HG02943 (cell line): ENCODE measurements around the gene CBX6.
A peak's percentile ranks its signal among the peaks of the same experiment; 100 is the strongest.

Source experiments
- ATAC-seq: cut with Tn5 transposase; IDR thresholded peaks from one replicate; pipeline ENCODE4 v1.9.1; 2021; ENCODE audit warnings: mild to moderate bottlenecking, low read depth, moderate library complexity; ENCODE audit not compliant: unreplicated experiment

The CBX6 gene

DNA sequence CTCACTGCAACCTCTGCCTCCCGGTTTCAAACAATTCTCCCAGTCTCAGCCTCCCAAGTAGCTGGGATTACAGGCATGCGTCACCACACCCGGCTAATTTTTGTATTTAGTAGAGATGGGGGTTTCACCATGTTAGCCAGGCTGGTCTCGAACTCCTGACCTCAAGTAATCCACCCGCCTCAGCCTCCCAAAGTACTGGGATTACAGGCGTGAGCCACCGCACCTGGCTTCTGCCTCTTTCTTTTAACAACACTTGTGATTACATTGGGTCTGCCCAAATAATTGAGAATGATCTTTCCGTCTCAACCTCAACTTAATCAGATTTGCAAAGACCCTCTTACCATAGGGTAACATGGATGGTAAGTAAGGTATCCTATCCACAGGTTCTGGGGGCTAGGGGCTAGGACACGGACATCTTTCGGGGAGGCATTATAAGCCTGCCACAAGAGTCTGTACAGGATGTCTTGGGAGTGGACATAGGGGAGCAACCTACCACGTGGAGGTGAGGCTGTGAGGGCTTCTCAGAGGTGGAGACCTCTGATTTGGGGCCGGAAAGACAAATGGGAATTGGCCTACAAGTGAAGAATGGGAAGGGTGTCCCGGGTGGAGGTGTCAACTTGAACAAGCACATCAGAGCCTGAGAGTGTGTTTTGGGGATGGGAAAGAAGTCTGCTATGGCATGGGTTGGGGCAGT lies 2.7 kb upstream of the CBX6 start:
- ATAC-seq, result no peak

DNA sequence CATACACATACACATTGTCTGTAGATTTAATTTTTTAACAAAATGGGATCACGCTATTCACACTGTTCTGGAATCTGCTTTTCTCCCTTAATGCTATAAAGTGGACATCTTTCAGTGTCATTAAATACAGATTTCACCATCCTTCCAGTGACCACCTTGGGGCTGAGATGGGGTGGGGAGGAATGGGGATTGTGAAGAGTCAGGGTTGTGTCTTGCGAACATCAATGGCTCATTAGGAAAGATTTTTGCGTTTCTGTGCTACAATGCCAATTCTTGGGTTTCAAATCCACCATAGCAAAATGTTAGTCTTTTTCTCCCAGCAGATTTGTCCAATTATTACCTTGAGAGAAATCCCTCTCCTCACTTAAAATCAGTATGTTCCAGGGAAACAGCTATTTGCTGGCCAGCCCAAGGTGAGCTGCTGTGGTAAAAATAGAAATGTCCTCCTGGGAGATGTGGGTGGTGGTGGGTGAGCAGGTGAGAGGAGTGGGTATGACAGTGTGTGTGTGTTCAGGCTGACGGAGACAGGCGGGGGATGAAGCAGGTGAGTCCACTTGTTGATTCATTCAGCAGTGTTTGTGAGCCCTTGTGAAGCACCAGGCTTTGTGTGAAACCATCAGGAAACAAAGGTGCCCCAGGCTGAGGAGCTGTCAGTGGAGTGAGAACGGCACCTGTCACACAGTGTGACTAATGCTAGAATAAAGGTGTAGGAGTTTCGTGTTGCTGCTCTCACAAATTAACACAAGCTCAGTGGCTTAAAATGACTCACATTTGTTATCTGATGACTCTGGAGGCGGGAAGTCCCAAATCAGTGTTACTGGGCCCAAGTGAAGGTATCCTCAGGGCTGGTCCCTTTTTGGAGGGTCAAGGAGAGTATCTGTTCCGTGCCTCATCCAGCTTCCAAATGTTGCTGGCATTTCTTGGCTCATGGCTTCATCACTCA lies 1.7 kb upstream of the CBX6 start:
- ATAC-seq, result no peak

DNA sequence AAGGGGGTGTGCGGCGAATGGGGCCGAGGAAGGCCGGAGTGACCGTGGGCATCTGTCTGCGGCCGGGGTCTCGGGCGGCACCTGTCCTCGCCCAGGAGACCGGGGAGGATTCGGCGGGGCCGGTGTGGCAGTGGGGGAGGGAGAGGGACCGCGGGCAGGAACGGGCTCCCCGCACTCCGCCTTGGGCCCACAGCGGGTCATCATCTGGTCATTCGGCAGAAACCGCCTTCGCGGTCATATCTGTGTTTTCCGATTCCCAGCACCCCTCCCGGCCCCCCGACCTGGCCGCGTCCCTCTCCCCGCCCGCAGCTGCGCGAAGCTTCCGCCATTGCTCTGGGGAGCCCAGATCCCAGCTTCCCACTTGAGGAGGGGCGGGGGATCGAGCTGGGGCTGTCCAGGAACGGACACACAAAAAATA lies 824 bp upstream of the CBX6 start:
- no peak for ATAC-seq

DNA sequence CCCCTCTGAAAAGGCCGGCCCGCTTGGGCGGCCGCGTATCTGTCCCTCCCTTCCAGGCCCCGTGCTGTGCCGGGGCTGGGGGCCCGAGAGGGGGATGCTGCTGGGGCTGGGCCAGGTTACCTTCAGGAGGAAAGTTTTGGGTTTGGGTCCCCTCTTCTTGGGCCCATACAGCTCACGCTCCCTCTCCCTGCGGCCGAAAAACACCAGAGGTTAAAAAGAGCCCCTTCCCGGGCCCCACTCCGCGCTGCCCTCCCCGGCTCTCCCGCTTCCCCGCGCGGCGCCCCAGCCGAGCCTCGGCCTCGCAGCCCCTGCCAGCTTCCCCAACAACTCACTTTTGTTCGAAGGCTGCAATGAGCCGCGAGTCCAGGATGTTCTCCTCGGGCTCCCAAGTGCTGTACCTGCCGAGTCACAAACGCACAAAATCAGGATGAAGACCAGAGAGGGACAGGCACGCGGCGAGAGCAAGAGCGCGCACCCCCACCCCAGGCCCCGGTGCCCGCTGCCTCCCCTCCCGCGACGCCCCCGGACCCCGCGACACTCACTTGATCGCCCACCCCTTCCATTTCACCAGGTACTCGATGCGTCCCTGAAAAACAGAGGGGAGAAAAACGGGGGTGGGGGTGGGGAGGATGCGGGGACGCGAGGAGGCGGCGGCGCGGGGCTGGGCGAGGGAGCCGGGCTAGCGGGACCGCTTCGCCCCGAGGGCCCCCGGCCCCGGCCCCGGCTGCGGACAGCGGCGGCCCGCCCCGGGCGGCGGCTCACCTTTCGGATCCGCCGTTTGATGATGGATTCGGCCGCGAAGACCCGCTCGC lies 450 bp downstream of the CBX6 start:
- ATAC-seq, result peak; percentile 23

DNA sequence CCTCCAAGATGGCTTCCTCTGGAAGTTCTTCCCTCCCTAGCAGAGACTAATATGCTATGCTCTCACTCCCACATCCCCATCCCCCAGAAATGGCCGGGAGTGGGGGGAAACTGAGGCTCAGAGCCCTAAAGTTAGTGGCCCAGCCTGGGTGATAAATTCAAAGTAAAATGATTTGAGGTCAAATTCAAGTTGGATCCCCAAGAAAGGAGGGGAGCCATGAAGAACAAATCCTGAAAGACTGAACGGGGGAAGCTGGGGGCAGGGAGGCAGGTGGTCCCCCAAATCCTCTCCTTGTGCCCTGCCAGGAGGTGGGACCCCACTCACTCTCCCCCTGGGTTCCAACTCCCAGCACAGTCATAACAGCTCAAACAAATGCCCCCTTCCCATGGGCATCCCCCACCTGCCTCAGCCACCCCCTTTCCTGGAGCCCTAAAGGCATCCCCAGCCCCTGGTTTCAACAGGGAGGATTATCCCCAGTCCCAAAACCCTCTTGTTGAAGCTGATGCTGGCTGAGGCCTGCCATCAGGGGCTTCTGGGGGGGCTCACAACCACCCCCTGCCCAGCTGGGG lies 1.1 kb downstream of the CBX6 start:
- no peak for ATAC-seq

DNA sequence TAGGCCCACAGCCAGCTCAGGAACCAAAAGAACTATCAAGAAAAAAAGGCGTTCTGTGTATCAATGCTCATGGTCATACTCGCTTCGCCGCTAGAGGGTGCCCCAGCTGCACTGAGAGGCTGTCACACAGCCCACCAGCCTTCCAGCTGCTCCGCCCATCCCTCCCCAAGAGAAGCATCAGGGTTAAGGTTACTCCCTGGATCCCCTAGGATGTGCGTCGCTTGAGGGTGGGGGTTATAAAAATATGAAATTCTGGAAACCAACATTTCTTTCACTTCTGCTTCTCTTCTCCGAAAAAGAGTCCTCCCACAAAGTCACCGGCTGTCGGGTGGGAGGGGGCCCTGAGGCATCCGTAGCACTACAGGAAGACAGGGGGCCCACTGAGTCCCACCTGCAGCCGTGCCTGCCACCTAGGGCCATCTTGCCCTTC lies 1.7 kb downstream of the CBX6 start:
- no peak for ATAC-seq

GRCh38 chr22:38869663-38870062 lies 2.4 kb downstream of the CBX6 start:
- ATAC-seq, result no peak

GRCh38 chr22:38868886-38869381 lies 3.1 kb downstream of the CBX6 start:
- no peak for ATAC-seq

DNA sequence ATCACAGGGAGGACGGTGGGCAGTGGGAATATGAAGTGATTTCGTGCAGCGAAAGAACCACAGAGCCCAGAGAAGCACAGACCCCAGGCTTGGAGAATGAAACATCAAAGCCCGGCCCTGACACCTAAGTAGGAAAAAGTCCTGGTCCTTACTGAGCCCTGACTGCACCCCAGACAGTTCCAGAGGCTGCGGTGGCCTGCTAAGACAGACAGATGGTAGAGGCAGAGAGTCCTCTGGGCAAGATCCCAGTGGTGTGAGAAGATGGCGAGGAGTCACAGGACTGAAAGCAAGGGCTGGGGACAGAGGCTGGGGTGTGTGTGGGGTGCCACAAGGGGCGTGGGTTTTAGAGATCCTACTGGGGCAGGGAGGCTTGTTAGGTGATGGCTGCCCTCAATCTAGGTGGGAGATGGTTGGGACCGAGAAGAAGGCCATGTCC lies 3.7 kb downstream of the CBX6 start:
- ATAC-seq, result no peak

- no peak for ATAC-seq
Measured at GRCh38 chr22:38867471-38868285, 4.3 kb downstream of the CBX6 start.

DNA sequence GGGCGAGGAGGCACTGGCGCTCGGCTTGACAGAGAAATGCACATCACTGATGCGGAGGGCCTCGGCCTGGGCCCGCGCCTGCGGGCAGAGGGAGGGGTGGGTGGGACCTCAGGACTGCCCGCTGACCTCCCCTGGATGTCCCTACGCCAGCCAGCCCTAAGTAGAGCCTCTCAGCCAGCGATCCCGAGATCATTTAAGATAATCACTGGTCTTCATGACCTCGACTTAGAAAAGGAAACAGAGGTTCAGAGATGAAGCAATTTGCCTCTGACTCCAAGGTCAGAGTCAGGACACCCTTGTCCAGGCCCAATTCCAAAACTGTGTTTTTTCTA lies 4.9 kb downstream of the CBX6 start:
- no peak for ATAC-seq

GRCh38 chr22:38866399-38867123 lies 5.5 kb downstream of the CBX6 start:
- no peak for ATAC-seq

GRCh38 chr22:38866024-38866398 lies 6.0 kb downstream of the CBX6 start:
- no peak for ATAC-seq

GRCh38 chr22:38865201-38866023 lies 6.6 kb downstream of the CBX6 start:
- no peak for ATAC-seq

- ATAC-seq, result no peak
Measured at GRCh38 chr22:38864361-38865191, 7.4 kb downstream of the CBX6 start.

DNA sequence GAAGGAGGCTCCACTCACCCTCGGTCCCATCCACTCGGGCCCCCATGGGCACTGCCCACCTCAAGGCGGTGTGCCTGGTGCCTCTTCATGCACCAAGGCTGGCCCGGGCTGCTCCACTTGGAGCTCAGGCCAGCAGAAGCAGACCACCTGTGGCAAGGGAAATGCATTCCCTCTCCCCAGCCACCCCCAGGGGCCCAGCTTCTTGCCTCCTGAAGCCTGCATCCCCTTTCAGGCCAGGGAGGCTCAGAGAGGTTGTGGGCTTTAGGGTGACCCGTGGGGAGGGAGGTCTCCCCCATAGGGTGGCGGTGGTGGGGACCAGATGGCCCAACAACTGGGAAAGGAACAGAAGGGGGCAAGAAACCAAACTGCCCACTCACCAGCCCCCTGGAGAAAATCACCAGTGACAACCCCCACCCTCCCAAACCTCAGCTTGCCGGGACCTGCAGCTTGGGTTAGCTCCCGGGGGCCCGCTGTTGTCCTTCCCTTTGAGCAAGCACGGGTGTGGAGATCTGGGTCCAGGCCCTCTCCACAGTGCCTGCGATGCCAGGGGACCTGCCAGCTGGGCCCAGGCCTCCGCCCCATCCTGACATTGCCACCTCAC lies 8.4 kb downstream of the CBX6 start:
- no peak for ATAC-seq
